DOHH2 (cell line): Measurements from ENCODE around the gene ABLIM2.

ENCODE experiments used
- H3F3A ChIP-seq: fragments of 200-600 bp; sonication (generic), shearing (Covaris generic); 2 replicates; pipeline ENCODE4 v1.6.0; 2016; ENCODE audit warnings: antibody characterized with exemption, mild to moderate bottlenecking; ENCODE audit not compliant: control insufficient read depth, insufficient read depth
- H3K27ac ChIP-seq: fragments of 200-600 bp; sonication (generic); 2 replicates; pipeline ENCODE4 v1.5.1; 2014; ENCODE audit warnings: low read depth, mild to moderate bottlenecking, low read length, moderate library complexity
- H3K27me3 ChIP-seq: fragments of 200-600 bp; sonication (generic); 2 replicates; pipeline ENCODE4 v1.6.1; 2014; ENCODE audit warnings: mild to moderate bottlenecking, low read length, mixed read lengths; ENCODE audit not compliant: control insufficient read depth
- H3K36me3 ChIP-seq: fragments of 200-600 bp; sonication (generic); 2 replicates; pipeline ENCODE4 v1.6.1; 2014; ENCODE audit warnings: mild to moderate bottlenecking, low read length, moderate library complexity, mixed read lengths; ENCODE audit not compliant: control insufficient read depth
- H3K4me1 ChIP-seq: fragments of 200-600 bp; sonication (generic); 2 replicates; pipeline ENCODE4 v1.6.1; 2014; ENCODE audit warnings: mild to moderate bottlenecking, low read length, mixed read lengths; ENCODE audit not compliant: control insufficient read depth
- H3K4me2 ChIP-seq: fragments of 200-600 bp; sonication (generic); 2 replicates; pipeline ENCODE4 v1.6.0; 2014; ENCODE audit warnings: mild to moderate bottlenecking, low read length, moderate library complexity
- H3K4me3 ChIP-seq: fragments of 200-600 bp; sonication (generic); 2 replicates; pipeline ENCODE4 v1.5.1; 2014; ENCODE audit warnings: mild to moderate bottlenecking, low read length, mixed read lengths
- H3K79me2 ChIP-seq: fragments of 200-600 bp; sonication (generic); 2 replicates; pipeline ENCODE4 v1.6.1; 2014; ENCODE audit warnings: mild to moderate bottlenecking, low read length, mixed read lengths; ENCODE audit not compliant: control insufficient read depth
- H3K9me2 ChIP-seq: fragments of 200-600 bp; sonication (generic); replicated peaks from 2 replicates; pipeline ENCODE4 v1.6.1; 2014; ENCODE audit warnings: mild to moderate bottlenecking, low read length, mixed read lengths; ENCODE audit not compliant: control insufficient read depth
- H3K9me3 ChIP-seq: fragments of 200-600 bp; sonication (generic); 2 replicates; pipeline ENCODE4 v1.6.1; 2014; ENCODE audit warnings: antibody characterized with exemption, low read length, mixed read lengths; ENCODE audit not compliant: control insufficient read depth, insufficient read depth
- H4K20me1 ChIP-seq: fragments of 200-600 bp; sonication (generic); 2 replicates; pipeline ENCODE4 v1.6.0; 2014; ENCODE audit warnings: low read depth, mild to moderate bottlenecking, antibody characterized with exemption, low read length, moderate library complexity; ENCODE audit not compliant: control insufficient read depth, insufficient read depth
- EZH2phosphoT487 ChIP-seq: fragments of 200-600 bp; sonication (generic); IDR thresholded peaks from 2 replicates; pipeline ENCODE4 v1.6.1; 2017; ENCODE audit warnings: borderline replicate concordance, mild to moderate bottlenecking, antibody characterized with exemption, low read length, moderate library complexity, mixed read lengths
- TF ChIP-seq, protein P1 (sequence below): fragments of 200-600 bp; sonication (generic); IDR thresholded peaks from one replicate; pipeline ENCODE4 v1.5.1; 2014; ENCODE audit warnings: antibody characterized with exemption, mild to moderate bottlenecking, low read depth, low read length; ENCODE audit not compliant: poor library complexity, severe bottlenecking

ABLIM2 gene

GRCh38 chr4:8079916-8080753, 78.5 kb downstream of the ABLIM2 start:
- H3K27me3 ChIP-seq: no peaks in the 10 kb centered on the region
- H3K27ac ChIP-seq: no peak overlapping the region
- H3K4me1 ChIP-seq: peaks cover 29% of the 10 kb centered on the region
- TF ChIP-seq, protein P1, sequence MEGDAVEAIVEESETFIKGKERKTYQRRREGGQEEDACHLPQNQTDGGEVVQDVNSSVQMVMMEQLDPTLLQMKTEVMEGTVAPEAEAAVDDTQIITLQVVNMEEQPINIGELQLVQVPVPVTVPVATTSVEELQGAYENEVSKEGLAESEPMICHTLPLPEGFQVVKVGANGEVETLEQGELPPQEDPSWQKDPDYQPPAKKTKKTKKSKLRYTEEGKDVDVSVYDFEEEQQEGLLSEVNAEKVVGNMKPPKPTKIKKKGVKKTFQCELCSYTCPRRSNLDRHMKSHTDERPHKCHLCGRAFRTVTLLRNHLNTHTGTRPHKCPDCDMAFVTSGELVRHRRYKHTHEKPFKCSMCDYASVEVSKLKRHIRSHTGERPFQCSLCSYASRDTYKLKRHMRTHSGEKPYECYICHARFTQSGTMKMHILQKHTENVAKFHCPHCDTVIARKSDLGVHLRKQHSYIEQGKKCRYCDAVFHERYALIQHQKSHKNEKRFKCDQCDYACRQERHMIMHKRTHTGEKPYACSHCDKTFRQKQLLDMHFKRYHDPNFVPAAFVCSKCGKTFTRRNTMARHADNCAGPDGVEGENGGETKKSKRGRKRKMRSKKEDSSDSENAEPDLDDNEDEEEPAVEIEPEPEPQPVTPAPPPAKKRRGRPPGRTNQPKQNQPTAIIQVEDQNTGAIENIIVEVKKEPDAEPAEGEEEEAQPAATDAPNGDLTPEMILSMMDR: no peak
- no peak for TF ChIP-seq EZH2phosphoT487
- no peaks in the 10 kb centered on the region for H3K9me3 ChIP-seq
- no peaks in the 10 kb centered on the region for H3K9me2 ChIP-seq
- H3K36me3 ChIP-seq: no peaks in the 10 kb centered on the region
- no peaks in the 10 kb centered on the region for H3F3A ChIP-seq
- no peak overlapping the region for H3K4me2 ChIP-seq
- H3K79me2 ChIP-seq: no peaks in the 10 kb centered on the region
- no peak overlapping the region for H3K4me3 ChIP-seq
- no peaks in the 10 kb centered on the region for H4K20me1 ChIP-seq

- H3K4me3 ChIP-seq: no peak overlapping the region
- H3K36me3 ChIP-seq: no peaks in the 10 kb centered on the region
- no peaks in the 10 kb centered on the region for H3K27me3 ChIP-seq
- H3K9me3 ChIP-seq: no peaks in the 10 kb centered on the region
- H3K27ac ChIP-seq: no peak overlapping the region
- no peaks in the 10 kb centered on the region for H3K79me2 ChIP-seq
- no peaks in the 10 kb centered on the region for H4K20me1 ChIP-seq
- H3K4me2 ChIP-seq: no peak overlapping the region
- TF ChIP-seq, protein P1: no peak
- no peak for TF ChIP-seq EZH2phosphoT487
- no peaks in the 10 kb centered on the region for H3K9me2 ChIP-seq
- H3K4me1 ChIP-seq: peaks cover 29% of the 10 kb centered on the region
- H3F3A ChIP-seq: no peaks in the 10 kb centered on the region
Measured at GRCh38 chr4:8079031-8079885, 79.4 kb downstream of the ABLIM2 start.

GRCh38 chr4:8078610-8079015, 80.0 kb downstream of the ABLIM2 start:
- H3F3A ChIP-seq: no peaks in the 10 kb centered on the region
- H3K27ac ChIP-seq: no peak overlapping the region
- H3K4me2 ChIP-seq: no peak overlapping the region
- no peaks in the 10 kb centered on the region for H3K9me3 ChIP-seq
- H3K79me2 ChIP-seq: no peaks in the 10 kb centered on the region
- no peaks in the 10 kb centered on the region for H4K20me1 ChIP-seq
- H3K4me3 ChIP-seq: no peak overlapping the region
- H3K4me1 ChIP-seq: peaks cover 28% of the 10 kb centered on the region
- H3K36me3 ChIP-seq: no peaks in the 10 kb centered on the region
- H3K27me3 ChIP-seq: no peaks in the 10 kb centered on the region
- TF ChIP-seq, protein P1: no peak
- TF ChIP-seq EZH2phosphoT487: no peak
- no peaks in the 10 kb centered on the region for H3K9me2 ChIP-seq
